SJCRH30 (cell line): Measurements from ENCODE around the gene CNOT10. TPM values are rescaled to one million over a fixed set of nuclear protein-coding genes. Genes with fewer than 3 reads are reported as not detected.
"Not testable (repeated sequence)": the region's sequence is repeated elsewhere in the genome, so short reads cannot be mapped to it uniquely, and the experiment has no call there.

Experiments
- DNase-seq, 2 experiments: peaks; one replicate each; pipeline ENCODE4 v3.0.0-alpha.2; 2015 to 2020
- H3K27ac ChIP-seq: fragments of 250-450 bp; sonication (Bioruptor Pico); 2 replicates; pipeline ENCODE4 v1.5.1; 2020; ENCODE audit warnings: mild to moderate bottlenecking, moderate library complexity
- H3K27me3 ChIP-seq: fragments of 250-450 bp; sonication (Bioruptor Pico); 2 replicates; pipeline ENCODE4 v1.5.1; 2020; ENCODE audit warnings: mild to moderate bottlenecking, moderate library complexity
- H3K36me3 ChIP-seq: fragments of 250-450 bp; sonication (Bioruptor Pico); 2 replicates; pipeline ENCODE4 v1.5.1; 2020; ENCODE audit warnings: mild to moderate bottlenecking, moderate library complexity
- H3K4me1 ChIP-seq: fragments of 250-450 bp; sonication (Bioruptor Pico); 2 replicates; pipeline ENCODE4 v1.5.1; 2020; ENCODE audit warnings: mild to moderate bottlenecking, moderate library complexity
- H3K4me3 ChIP-seq: fragments of 250-450 bp; sonication (Bioruptor Pico); 2 replicates; pipeline ENCODE4 v1.5.1; 2020; ENCODE audit warnings: mild to moderate bottlenecking, moderate library complexity
- H3K9me3 ChIP-seq: fragments of 250-450 bp; sonication (Bioruptor Pico); replicated peaks from 2 replicates; pipeline ENCODE4 v1.5.1; 2020; ENCODE audit warnings: mild to moderate bottlenecking, moderate library complexity
- total RNA-seq: library from RNA; depleted of rRNA; stranded (reverse); fragments of >200 nt; shearing (Covaris generic); gene quantifications from 2 replicates; pipeline ENCODE4 v1.2.3, GENCODE V29; 2014

Gene CNOT10
- total RNA-seq, 1 experiment from 2014 or later, result 23.2 TPM

- Histone ChIP-seq H3K27me3 (no peaks in the 10 kb centered on the region), H3K36me3 (no peaks in the 10 kb centered on the region), H3K4me3 (no peak overlapping the region), H3K4me1 (no peaks in the 10 kb centered on the region), H3K9me3 (no peaks in the 10 kb centered on the region), H3K27ac (no peak overlapping the region)
- DNase-seq, result no peak
Measured at GRCh38 chr3:32759342-32759741, 74.4 kb downstream of the CNOT10 start.

- Histone ChIP-seq H3K36me3 (no peaks in the 10 kb centered on the region), H3K27ac (no peak overlapping the region), H3K4me1 (no peaks in the 10 kb centered on the region), H3K4me3 (no peak overlapping the region), H3K27me3 (no peaks in the 10 kb centered on the region), H3K9me3 (no peaks in the 10 kb centered on the region)
- no peak for DNase-seq
Measured at GRCh38 chr3:32764481-32764880, 79.5 kb downstream of the CNOT10 start.

- DNase-seq, result no peak
- H3K27ac ChIP-seq, result no peak overlapping the region
- no peak overlapping the region for H3K4me3 ChIP-seq
- H3K9me3 ChIP-seq, result no peaks in the 10 kb centered on the region
- no peaks in the 10 kb centered on the region for H3K36me3 ChIP-seq
- no peaks in the 10 kb centered on the region for H3K27me3 ChIP-seq
- H3K4me1 ChIP-seq, result peaks cover 5% of the 10 kb centered on the region; the same call in 1 of the 2 replicates
Measured at GRCh38 chr3:32778389-32778788, 93.4 kb downstream of the CNOT10 start.

DNA sequence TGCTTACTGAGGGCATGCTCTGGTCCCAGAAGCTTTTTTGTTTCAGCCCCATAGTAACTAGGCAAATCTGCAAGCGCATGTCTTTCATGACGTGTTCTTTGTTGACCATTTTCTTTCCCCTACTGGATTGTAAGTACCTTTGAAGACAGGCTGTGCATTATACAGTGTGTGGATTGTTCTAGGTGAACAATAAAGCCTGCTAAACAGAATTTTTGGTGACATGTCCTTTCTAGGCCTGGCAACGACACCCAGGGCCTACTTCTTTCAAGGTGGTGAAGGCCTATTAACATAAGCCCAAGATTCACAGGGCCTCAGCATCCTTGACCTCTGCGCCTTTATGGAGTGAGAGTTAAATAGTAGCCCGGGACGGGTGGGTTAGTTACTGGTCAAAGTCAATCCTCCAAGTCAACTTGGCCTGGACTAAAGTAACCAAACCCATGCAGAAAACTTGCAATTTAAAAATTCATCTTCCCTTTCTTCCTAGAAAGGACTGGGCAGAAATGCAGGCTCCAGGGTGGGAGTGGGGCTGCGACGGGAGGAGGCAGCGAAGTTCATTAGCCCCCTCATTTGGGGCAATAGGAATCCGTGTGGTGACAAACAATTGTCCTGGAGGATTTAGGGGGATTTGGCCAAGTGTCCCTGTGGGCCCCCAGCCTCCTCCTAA, 95.2 kb downstream of the CNOT10 start:
- Histone ChIP-seq H3K27ac (peak overlapping the region; percentile 84), H3K4me3 (peak overlapping the region; percentile 68)

GRCh38 chr3:32780735-32781210, 95.8 kb downstream of the CNOT10 start:
- H3K27me3 ChIP-seq, result no peaks in the 10 kb centered on the region
- peaks cover 5% of the 10 kb centered on the region; the same call in 1 of the 2 replicates for H3K4me1 ChIP-seq
- no peaks in the 10 kb centered on the region for H3K9me3 ChIP-seq
- no peaks in the 10 kb centered on the region for H3K36me3 ChIP-seq
- H3K4me3 ChIP-seq, result peak overlapping the region; percentile 68
- H3K27ac ChIP-seq, result peak overlapping the region; percentile 84
- peak; percentile 78 to 81 for DNase-seq

More for the DNA sequence above, 95.2 kb downstream of the CNOT10 start:
- H3K9me3 ChIP-seq, result no peaks in the 10 kb centered on the region
- DNase-seq, result peak in 1 of 2 experiments; percentile 12
- no peaks in the 10 kb centered on the region for H3K27me3 ChIP-seq
- H3K36me3 ChIP-seq, result no peaks in the 10 kb centered on the region
- peaks cover 5% of the 10 kb centered on the region; the same call in 1 of the 2 replicates for H3K4me1 ChIP-seq

- Histone ChIP-seq H3K4me1 (peaks cover 5% of the 10 kb centered on the region; the same call in 1 of the 2 replicates), H3K27ac (peak overlapping the region; percentile 84), H3K27me3 (no peaks in the 10 kb centered on the region), H3K36me3 (no peaks in the 10 kb centered on the region), H3K9me3 (no peaks in the 10 kb centered on the region), H3K4me3 (peak overlapping the region; percentile 68)
- DNase-seq, result peak; percentile 84 to 87
Measured at GRCh38 chr3:32781211-32781968, 96.4 kb downstream of the CNOT10 start.

- H3K27me3 ChIP-seq, H3K9me3 ChIP-seq, H3K4me1 ChIP-seq, H3K27ac ChIP-seq, DNase-seq, H3K36me3 ChIP-seq: not testable (repeated sequence)
- H3K4me3 ChIP-seq, result peak overlapping the region; percentile 68
Measured at GRCh38 chr3:32781969-32782270, 96.9 kb downstream of the CNOT10 start.

GRCh38 chr3:32782407-32782806, 97.4 kb downstream of the CNOT10 start:
- H3K4me1 ChIP-seq, result peaks cover 5% of the 10 kb centered on the region; the same call in 1 of the 2 replicates
- H3K9me3 ChIP-seq, result no peaks in the 10 kb centered on the region
- H3K27ac ChIP-seq, result no peak overlapping the region
- DNase-seq, result no peak
- H3K27me3 ChIP-seq, result no peaks in the 10 kb centered on the region
- no peak overlapping the region for H3K4me3 ChIP-seq
- H3K36me3 ChIP-seq, result no peaks in the 10 kb centered on the region

GRCh38 chr3:32791833-32792232, 106.8 kb downstream of the CNOT10 start:
- H3K4me3 ChIP-seq, result no peak overlapping the region
- H3K36me3 ChIP-seq, result no peaks in the 10 kb centered on the region
- no peak overlapping the region for H3K27ac ChIP-seq
- DNase-seq, result no peak
- no peaks in the 10 kb centered on the region for H3K4me1 ChIP-seq
- no peaks in the 10 kb centered on the region for H3K27me3 ChIP-seq
- H3K9me3 ChIP-seq, result no peaks in the 10 kb centered on the region

DNA sequence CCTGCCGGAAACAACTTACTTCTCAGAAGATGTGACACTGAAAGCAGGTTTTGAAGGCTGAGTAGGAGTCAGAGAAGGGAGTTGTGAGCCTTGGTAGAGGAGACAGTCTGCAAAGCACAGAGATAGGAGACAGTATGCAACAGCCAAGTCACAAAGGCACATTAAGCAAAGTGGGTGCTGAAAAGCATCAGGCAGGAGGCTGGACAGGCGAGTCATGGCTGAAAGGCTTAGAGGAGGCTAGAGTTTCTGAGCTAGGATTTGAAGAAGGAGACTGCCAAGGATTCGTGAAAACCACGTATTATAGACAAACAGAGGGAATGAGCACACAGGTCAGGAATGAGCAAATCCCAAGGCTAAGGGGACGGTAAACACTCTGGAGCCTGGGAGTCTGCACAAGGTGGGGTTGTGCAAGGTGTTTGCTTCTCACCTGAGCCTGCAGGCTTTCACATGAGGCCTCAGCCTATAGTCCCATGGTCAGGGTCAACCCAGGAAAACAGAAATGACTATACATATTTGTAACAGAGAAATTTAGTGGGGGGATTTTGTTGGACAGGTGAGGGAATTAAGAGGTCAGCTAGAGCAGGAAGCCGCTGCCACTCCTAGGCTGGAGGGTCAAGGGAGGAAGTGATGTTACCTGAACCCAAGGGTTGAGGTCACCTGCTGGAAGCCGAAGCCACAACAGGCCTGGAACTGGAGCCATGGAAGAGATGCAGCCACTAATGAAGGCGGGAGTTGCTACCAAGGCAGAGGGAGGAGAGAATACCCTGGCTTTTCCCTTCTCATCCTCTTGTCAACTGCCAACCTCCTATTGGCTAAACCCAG, 109.7 kb downstream of the CNOT10 start:
- H3K4me1 ChIP-seq, result no peaks in the 10 kb centered on the region
- no peaks in the 10 kb centered on the region for H3K9me3 ChIP-seq
- H3K4me3 ChIP-seq, result no peak overlapping the region
- no peak for DNase-seq
- H3K27ac ChIP-seq, result no peak overlapping the region
- H3K36me3 ChIP-seq, result no peaks in the 10 kb centered on the region
- H3K27me3 ChIP-seq, result no peaks in the 10 kb centered on the region

GRCh38 chr3:32796384-32796950, 111.5 kb downstream of the CNOT10 start:
- DNase-seq, result not testable (repeated sequence)

DNA sequence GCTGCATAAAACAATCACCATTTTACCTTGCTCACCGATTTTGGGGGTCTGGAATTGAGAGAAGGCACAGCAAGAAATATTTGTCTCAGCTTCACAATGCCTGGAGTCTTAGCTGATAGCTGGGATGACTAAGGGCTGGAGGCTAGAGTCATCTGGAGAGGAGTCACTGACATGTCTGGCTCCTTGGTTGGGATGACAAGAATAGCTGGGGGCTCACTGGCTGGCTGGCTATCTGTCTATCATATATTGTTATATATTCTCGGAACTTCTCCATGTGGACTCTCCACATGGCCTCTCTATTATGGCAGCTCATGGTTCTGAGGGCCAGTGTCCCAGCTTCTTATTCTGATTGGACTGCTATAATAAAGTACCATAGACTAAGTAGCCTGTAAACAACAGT, 112.8 kb downstream of the CNOT10 start:
- H3K9me3 ChIP-seq, result no peaks in the 10 kb centered on the region
- no peaks in the 10 kb centered on the region for H3K36me3 ChIP-seq
- DNase-seq, result no peak
- no peak overlapping the region for H3K27ac ChIP-seq
- no peaks in the 10 kb centered on the region for H3K4me1 ChIP-seq
- H3K27me3 ChIP-seq, result no peaks in the 10 kb centered on the region
- no peak overlapping the region for H3K4me3 ChIP-seq

More at GRCh38 chr3:32796384-32796950, 111.5 kb downstream of the CNOT10 start:
- not testable (repeated sequence) for H3K27ac ChIP-seq, H3K4me3 ChIP-seq, H3K27me3 ChIP-seq, H3K4me1 ChIP-seq, H3K36me3 ChIP-seq, H3K9me3 ChIP-seq

GRCh38 chr3:32801440-32801839, 116.5 kb downstream of the CNOT10 start:
- H3K4me1 ChIP-seq, H3K27ac ChIP-seq, DNase-seq, H3K27me3 ChIP-seq, H3K36me3 ChIP-seq, H3K9me3 ChIP-seq, H3K4me3 ChIP-seq: not testable (repeated sequence)

DNA sequence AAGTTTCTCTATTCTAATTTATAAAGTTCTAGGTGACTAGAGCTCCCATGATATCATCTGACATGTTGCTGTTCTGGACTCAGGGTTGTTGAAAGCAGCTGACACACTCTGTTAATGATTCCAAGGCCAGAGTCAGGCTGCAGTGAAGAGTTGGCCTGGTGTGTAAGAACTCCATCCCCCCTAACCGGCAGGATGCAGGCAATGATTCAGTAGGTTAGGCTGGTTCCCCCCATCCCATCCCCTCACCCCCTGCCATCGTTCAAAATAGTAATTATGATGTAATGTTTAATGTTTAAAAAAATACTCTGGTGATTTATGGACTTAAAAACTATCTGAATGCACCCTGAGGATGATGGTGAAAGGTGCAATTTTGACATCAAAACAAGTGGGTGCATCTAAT, 128.2 kb downstream of the CNOT10 start:
- Histone ChIP-seq H3K36me3 (no peaks in the 10 kb centered on the region), H3K27me3 (no peaks in the 10 kb centered on the region), H3K4me3 (no peak overlapping the region), H3K27ac (no peak overlapping the region), H3K9me3 (no peaks in the 10 kb centered on the region), H3K4me1 (no peaks in the 10 kb centered on the region)
- no peak for DNase-seq
